HG03575 (cell line): ENCODE measurements around the gene DROSHA.
"Not testable (repeated sequence)": the region's sequence is repeated elsewhere in the genome, so short reads cannot be mapped to it uniquely, and the experiment has no call there.

Experiments used
- ATAC-seq: cut with Tn5 transposase; IDR thresholded peaks from one replicate; pipeline ENCODE4 v1.9.1; 2021; ENCODE audit not compliant: unreplicated experiment, insufficient number of reproducible peaks, low FRiP score; ENCODE audit errors: extremely low read depth

Gene DROSHA

DNA sequence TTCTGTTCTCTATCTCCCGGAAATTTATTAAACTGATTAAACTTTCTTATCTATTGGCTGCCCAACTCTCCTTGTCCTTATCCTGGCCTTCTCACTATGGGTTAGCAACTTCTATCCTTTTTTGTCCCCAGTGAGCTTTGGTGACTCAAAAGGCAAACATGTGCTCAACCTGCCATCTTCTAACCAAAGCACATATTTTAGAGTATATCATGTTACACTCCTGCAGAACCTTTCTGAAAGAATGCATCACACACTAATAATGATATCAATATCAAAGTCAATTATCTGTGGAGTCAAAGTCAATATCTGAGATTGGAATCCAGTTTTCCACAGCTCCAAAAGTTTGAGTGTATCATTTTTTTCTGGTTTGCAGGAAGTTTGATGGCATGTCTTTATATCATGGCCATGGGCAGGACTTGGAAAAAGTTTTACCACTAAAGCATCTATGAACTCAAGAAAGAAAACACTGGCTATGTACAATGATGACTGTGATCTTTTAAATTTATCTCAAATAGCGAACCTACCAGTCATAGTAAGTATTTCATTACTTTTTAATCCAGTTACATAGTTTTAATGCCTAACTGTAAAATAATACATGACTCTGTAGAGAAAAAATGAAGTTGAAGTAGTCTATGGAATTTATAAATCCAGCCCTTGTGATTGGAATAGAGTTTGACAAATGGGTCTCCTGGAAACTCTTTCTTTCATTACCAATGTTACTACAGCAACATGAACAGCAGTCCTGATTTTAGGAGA is 166.8 kb downstream of the DROSHA start:
- ATAC-seq, result no peak

DNA sequence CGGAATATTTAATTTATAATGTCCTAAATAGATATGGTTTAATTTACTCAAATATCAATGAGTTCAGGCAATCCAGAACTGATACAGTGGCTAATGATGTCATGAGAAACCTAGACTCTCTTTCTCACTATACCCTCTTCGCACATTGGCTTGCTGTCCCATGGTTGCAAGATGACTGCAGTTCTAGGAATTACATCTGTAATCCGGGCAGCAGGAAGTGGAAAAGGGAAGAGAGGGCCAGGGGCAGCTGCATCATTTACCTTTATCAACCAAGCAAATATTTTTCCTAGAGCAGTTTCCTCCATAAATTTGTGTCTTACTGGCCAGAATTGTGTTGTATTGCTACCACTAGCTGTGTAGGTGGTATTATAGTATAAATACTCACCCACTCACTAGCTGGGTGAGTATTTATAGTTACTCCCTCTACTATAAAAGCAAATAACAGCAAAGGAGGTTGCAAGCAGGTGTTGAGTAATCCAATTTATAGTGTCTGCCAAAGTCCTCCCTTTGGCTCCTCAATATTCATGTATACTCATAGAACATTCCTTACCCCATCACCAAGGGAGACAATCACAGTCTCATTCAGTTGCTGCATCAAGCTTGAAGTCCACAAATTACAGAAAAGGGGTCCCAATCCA is 168.8 kb downstream of the DROSHA start:
- no peak for ATAC-seq

DNA sequence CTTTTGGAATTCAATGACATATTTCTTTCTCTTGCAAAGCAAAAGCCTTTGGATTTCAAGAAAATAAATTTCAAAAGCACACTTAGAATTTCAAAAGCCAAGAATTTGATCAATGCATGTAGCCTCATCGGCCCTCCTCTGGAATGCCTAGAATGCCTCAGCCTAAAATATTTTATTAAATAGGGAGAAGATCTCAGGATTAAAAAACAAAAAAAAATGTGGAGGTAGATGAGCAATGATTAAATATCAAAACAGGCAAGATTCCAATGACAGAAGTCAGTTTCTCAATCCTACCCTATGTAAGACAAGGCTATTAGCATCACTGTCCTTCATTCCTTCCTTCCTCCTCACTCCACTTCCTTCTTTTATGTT is 169.4 kb downstream of the DROSHA start:
- no peak for ATAC-seq

DNA sequence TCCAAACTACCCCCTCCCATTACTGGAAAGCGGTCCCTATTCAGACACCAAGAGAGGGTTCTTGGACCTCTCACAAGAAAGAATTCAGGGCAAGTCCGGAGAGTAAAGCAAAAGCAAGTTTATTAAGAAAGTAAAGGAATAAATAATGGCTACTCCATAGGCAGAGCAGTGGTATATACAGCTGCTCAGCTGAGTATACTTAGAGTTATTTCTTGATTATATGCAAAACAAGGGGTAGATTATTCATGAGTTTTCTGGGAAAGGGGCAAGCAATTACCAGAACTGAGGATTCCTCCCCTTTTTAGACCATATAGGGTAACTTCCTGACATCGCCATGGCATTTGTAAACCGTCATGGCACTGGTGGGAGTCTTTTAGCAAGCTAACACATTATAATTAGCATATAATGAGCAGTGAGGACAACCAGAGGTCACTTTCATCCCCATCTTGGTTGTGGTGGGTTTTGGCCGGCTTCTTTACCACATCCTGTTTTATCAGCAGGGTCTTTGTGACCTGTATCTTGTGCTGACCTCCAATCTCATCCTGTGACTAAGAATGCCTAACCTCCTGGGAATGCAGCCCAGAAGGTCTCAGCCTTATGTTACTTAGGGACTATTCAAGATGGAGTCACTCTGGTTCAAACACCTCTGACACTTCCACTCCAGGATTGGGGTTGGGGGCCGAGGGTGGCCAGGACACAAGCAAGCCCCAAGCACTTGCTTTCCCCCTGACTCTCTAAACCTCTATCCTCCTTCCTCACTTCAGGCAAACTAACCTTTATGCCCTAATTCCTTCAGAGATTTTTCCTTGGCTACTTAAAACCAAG is 170.0 kb downstream of the DROSHA start:
- not testable (repeated sequence) for ATAC-seq

DNA sequence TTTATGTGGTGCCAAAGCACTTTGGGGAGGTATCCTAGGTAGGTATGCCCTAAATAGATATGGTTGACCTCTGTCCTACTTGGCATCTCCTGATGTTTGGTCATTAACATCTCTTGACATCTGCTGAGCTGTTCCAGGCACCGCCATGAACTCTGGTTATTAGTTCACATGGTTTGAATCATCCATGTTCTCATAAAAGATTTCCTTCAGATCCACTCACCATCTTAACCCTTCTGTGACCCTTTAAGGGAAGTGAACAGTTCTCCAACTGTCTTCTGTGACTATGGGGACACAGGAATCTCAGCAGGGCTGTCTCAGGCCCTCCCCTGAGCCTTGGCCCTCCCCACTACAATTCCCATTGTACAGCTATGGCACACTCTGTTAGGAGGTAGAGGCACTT is 170.7 kb downstream of the DROSHA start:
- ATAC-seq, result no peak

DNA sequence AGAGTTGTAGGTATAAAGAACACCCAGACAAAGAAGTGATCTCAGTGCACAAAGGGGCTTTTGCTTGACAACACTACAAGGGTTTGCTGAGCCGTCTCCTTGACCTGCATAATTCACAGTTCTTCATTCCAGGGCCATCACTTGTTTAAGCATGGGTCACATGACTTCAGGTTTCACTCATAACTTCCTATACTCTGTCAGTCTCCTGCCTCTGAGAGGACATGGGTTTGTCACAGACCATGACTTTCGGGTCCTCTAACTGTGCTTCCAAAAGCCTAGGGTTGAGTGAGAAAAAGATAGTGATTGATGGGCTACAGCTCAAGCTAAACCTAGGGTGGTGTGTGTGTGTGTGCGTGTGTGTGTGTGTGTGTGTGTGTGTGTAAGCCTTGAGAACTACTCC is 172.1 kb downstream of the DROSHA start:
- ATAC-seq, result no peak

DNA sequence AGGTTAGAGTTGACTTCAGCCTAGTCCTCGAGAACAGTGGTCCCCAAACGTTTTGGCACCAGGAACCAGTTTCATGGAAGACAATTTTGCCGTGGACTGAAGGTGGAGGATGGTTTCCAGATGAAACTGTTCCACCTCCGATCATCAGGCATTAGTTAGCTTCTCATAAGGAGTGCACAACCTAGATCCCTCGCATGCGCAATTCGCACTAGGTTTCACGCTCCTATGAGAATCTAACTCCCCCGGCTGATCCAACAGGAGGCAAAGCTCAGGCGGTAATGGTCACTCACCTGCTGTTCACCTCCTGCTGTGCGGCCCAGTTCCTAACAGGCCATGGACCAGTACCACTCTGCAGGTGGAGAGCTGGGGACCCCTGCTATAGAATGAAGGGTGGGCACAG is 174.9 kb downstream of the DROSHA start:
- no peak for ATAC-seq

DNA sequence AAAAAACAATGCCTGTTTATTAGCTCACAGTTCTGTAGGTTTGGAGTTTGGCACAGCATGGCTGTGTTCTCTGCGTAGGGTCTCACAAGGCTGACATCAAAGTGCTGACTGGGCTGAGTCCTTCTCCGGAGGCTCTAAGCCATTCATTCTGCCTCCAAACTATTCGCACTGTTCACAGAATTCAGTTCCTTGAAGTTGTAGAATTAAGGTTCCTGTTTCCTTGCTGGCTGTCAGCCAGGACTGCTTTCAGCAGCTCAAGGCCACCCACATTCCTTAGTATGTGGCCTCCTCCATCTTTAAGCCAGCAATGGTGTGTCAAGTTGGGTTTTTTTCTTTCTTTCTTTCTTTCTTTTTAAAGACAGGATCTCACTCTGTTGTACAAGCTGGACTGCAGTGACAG is 176.6 kb downstream of the DROSHA start:
- no peak for ATAC-seq
